NCI-H187 treated with DMSO at 0.1 percent for 48 hours (cell line): ENCODE results near the gene CILP2.

Experiments used
- DNase-seq: peaks from one replicate; lab custom pipeline; 2025; lab: John Stamatoyannopoulos, UW

CILP2 gene

GRCh38 chr19:19567391-19567790, 29.3 kb downstream of the CILP2 start:
- no peak for DNase-seq

- no peak for DNase-seq
Measured at GRCh38 chr19:19568802-19569756, 31.0 kb downstream of the CILP2 start.

- no peak for DNase-seq
Measured at GRCh38 chr19:19570571-19570970, 32.5 kb downstream of the CILP2 start.

GRCh38 chr19:19571071-19571786, 33.2 kb downstream of the CILP2 start:
- DNase-seq, result no peak

GRCh38 chr19:19575411-19575810, 37.3 kb downstream of the CILP2 start:
- DNase-seq, result no peak

- DNase-seq, result no peak
Measured at GRCh38 chr19:19578252-19578651, 40.2 kb downstream of the CILP2 start.

- no peak for DNase-seq
Measured at GRCh38 chr19:19579533-19580361, 41.7 kb downstream of the CILP2 start.

GRCh38 chr19:19580418-19580817, 42.4 kb downstream of the CILP2 start:
- no peak for DNase-seq

GRCh38 chr19:19581391-19581790, 43.3 kb downstream of the CILP2 start:
- no peak for DNase-seq

- DNase-seq, result no peak
Measured at GRCh38 chr19:19582471-19582870, 44.4 kb downstream of the CILP2 start.

- DNase-seq, result no peak
Measured at GRCh38 chr19:19584356-19584755, 46.3 kb downstream of the CILP2 start.

GRCh38 chr19:19587771-19588170, 49.7 kb downstream of the CILP2 start:
- no peak for DNase-seq

GRCh38 chr19:19588546-19588945, 50.5 kb downstream of the CILP2 start:
- DNase-seq, result no peak

GRCh38 chr19:19591133-19591825, 53.2 kb downstream of the CILP2 start:
- no peak for DNase-seq

GRCh38 chr19:19592690-19593089, 54.6 kb downstream of the CILP2 start:
- DNase-seq, result no peak

- DNase-seq, result no peak
Measured at GRCh38 chr19:19594381-19594780, 56.3 kb downstream of the CILP2 start.

- no peak for DNase-seq
Measured at GRCh38 chr19:19595171-19595701, 57.2 kb downstream of the CILP2 start.
